Measurements from ENCODE around the gene LEMD2.

LEMD2 gene

DNA sequence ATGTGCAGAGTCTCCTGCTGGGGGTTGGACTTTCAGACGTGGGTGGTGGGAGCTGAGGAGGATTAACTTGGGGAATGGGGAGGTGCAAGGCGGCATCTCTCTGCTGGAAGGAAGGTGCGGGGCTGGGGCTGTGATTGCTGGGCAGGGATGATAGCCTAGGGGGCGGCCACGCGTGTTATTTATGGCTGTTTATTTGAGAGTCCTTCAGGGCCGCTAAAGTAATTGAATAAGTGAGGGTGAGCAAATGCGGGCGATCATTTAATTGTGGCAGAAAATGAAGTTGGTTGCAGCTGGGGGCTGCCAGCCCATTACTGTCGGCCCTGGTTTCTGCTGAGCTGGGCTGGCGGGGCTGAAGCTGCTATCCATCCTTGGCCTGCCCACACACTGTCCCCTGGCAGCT is 34.7 kb downstream of the LEMD2 start:
- no peak for DNase-seq

DNA sequence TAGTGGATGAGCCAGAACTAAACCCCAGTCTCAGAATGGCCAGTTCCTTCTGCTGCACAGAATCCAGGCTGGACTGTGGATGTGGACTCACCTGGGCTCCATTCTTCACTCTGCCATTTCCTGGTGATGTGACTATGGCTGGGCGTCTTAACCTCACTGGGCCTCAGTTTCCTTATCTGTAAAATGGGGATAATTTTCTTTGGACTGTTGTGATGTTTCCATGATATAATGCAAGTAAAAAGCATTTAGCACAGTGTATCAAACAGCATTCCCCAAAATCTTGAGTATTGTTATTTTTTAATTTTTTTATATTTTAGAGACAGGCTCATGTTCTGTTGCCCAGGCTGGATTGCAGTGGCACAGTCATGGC is 36.3 kb downstream of the LEMD2 start:
- DNase-seq, result no peak

GRCh38 chr6:33751771-33752645 is 36.9 kb downstream of the LEMD2 start:
- no peak for DNase-seq

DNA sequence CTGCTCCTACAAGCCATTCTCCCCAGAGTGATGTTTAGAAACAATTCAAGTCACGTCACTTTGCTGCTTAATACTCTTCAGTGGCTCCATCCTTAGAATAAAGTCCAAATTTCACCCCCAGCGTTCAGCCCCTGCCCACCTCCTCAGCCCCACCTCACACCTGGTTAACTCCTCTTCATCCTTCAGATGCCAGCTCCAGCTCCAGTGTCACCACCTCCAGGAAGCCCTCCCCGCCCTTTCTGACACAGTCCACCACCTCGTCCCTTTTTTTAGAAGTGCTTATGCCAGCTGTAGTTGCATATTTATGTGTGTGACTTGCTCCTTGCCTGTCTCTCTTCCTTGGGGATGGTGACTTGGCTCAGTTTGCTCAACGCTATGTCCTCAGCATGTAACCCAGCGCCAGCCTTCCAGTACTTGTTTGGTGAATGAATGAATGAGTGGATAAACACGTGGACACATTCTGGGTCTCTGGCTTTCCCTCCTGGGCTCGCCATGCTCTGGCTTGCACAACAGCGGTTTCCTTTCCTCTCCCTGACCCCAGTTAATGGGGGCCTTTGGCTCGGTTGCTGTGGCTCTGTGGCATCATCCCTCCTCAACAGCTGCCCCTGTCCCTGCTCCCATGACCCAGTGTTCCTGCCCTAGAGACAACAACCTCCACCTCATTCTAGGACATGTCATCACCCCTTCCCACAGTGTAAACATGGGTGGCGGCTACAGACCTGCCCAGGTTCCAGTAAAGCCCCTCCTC is 38.5 kb downstream of the LEMD2 start:
- no peak for DNase-seq

DNA sequence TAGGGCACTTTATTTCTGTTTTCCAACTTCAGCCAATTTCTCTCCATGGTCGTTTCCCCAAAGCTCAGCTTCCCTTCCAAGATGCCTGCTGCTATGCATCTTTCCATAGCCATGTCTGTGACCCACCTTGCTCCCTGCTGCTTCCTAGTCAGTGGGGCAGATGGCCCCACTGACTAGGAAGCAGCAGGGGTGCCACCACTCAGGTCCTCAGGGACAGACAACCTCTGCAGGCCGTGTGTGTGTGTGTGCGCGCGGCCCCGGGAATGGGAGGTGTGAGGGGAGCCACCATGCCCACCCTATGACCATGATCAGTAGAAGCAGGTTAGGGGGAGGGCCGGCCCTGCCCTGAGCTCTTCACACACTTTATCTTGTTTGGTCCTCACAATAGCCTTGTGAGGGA is 39.5 kb downstream of the LEMD2 start:
- no peak for DNase-seq

GRCh38 chr6:33748841-33749240 is 40.1 kb downstream of the LEMD2 start:
- no peak for DNase-seq

GRCh38 chr6:33747823-33748222 is 41.1 kb downstream of the LEMD2 start:
- DNase-seq, result no peak

- DNase-seq, result peak; percentile 30
Observed at GRCh38 chr6:33746651-33747100, 42.3 kb downstream of the LEMD2 start, which contains the start of gene IP6K3. TSS of gene IP6K3 (minus strand) at chr6:33746905. CDS start at chr6:33735476, 11,429 bp downstream.

DNA sequence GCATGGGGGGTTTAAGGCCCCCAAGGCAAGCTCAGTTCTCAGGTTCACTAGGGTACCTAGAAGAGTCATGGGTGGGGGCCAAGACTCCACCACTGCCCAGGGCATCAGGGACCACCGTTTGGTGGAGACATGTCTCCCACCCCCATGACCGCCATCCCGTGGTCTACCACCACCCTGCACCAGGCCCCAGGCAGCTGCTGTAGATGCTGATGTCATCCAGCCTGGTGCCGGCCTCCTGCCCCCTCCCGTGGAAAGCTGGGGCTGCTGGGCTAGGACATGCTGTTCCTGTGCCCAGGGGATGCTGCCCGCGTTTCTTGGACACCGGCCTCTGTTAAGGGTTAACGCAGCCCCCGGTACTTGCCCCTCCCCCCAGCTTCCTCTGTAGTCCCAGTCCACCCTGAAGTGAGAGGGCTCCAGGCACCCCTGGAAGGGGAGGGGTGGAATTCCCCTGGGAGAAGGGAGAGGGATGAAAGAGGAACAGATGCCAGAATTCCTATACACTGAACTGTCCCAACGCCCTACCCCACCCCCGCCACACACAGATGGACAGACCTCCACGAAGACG is 42.8 kb downstream of the LEMD2 start:
- DNase-seq, result peak; percentile 80

DNA sequence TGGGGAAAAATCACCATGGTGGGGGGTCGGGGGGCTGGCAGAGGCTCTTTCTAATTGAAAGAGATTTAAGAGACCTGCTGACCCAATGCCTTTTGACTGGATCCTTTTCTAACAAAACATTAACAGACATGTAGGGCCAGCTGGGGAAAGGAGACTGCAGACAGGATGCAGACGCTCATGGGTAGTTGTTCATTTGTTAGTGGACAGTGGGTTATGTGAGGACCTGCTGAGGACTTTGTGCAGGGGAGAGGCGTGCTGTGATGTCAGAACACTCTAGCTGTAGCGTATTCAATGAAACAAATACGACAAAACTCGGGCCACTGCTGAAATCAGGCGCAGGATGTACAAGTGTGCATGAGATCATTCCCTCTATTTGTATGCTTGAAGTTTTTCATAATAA is 43.4 kb downstream of the LEMD2 start:
- no peak for DNase-seq

DNA sequence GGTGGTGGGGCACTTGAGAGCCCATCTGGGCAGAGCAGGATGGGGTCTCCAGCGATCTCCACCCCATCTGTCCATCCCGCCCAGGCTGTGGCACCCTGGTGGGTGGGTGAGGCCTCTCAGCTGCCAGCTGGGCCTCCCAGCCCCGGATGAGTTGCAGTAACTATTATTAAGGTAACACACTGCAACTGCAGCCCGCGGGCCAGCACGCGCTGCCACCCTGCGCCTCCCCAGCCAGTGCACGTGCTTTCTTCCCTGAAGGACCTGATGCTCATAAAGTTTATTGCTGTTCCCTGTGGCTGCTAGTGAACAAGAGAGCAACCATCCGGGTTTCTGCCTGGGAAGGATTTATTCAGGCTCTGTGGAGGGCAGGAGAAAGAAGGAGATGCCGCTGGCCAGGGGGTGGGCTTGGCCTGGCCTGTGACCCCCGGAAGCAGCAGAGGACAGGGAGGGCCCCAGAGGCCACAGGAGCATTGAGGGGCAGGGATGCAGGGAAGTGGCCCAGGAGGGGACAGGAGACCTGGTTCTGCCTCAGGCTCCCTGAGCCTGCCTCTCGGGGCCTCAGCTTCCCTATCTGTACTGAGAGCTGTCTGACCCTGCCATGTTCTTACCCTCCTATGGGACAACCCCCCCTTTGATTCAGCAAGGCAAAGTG is 43.9 kb downstream of the LEMD2 start:
- DNase-seq, result no peak

GRCh38 chr6:33744001-33744848 is 44.7 kb downstream of the LEMD2 start:
- peak; percentile 61 for DNase-seq

- no peak for DNase-seq
Observed at GRCh38 chr6:33742837-33743236, 46.1 kb downstream of the LEMD2 start.

DNA sequence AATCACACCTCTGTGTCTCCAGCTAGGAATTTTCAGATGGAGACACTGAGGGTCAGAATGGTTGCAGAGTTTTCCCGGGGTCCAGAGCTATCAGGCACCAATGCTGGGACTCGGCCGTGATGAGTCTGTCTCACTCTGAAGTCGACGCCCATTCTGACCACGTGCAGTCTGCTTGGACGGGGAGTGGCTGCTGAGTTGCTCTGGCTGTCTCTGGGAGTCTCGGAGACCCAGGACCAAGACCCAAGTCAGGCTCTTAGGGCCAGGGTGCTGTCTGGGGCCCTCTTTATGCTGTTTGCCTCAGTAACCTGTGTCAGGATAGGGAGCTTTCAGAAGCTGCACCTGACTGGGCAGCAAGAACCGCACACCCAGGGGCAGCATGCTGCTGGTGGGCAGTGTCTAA is 46.8 kb downstream of the LEMD2 start:
- no peak for DNase-seq

DNA sequence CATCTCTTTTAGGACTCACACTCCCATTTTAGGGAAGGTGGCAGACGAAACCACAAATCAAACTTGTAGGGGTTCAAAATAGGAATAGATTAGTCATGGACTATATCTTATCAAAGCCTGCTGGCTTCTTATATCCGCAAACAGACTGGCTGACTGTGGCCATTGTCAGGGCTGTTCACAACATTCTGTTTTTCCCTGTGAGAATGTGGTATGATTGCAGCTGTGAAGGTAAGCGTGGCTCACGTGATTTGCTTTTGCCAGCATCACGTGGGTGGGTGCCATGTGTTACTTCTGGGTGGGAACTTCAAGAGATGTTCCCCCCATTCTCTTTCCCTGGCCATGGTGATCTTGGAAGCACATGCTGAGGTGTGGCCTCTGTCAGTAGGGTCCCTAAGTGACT is 48.1 kb downstream of the LEMD2 start:
- DNase-seq, result no peak

GRCh38 chr6:33740204-33740608 is 48.7 kb downstream of the LEMD2 start:
- DNase-seq, result no peak

DNA sequence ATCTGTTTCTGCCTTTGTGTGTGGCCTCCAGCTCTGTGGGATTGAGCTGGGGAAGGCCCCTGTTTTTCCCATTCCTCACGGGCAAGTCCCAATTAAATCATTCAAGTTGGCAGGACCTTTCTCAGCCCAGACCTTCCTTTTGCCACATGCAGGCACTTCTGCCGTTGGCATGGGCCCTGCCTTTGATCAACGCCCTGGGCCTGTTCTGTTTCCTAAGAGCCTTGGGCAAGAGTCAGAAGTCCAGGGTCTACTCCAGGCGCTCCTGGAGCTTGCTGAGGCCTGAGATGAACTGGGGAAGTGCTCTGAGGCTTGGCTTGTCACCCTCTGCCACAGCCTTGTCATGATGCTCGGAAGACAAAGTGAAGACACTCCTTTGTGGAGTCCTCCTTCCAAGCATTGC is 49.4 kb downstream of the LEMD2 start:
- DNase-seq, result no peak

- DNase-seq, result no peak
Observed at GRCh38 chr6:33738879-33739278, 50.1 kb downstream of the LEMD2 start.

GRCh38 chr6:33738153-33738552 is 50.8 kb downstream of the LEMD2 start:
- no peak for DNase-seq

GRCh38 chr6:33737267-33738026 is 51.5 kb downstream of the LEMD2 start:
- no peak for DNase-seq

DNA sequence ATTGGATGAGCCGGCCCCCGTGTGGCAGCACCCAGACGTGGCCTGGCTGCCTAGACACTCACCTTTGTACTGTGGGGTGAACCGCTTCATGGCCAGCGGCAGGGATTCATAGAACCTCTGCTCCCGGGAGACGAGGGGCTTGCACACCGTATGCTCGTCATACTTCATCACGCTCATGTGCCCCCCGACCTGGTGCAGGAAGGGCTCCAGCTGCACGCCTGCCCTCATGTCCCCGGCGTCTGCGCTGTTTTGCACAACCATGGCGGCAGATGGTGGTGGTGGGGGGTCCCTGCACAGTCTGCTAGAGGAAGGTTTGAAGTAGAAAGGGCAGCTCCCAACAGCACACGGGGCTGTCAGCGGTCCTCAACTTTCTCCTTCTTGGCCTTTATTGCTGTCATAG is 53.7 kb downstream of the LEMD2 start:
- DNase-seq, result no peak

DNA sequence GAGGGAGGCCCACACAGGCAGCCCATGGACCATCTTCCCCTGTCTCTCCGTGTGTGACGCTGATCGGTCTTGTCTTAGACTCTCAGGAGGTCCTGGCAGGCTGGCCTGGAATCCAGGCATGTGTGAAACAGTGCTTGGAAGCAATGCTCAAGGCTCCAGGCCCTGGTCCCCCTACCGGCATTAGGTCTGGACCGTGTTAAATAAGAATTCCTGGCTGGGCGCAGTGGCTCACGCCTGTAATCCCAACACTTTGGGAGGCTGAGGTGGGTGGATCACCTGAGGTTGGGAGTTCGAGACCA is 55.3 kb downstream of the LEMD2 start:
- DNase-seq, result no peak

Measured in NCI-H226 (cell line).